H1 (cell line): ENCODE measurements around the gene TPRN. TPM values are rescaled to one million over a fixed set of nuclear protein-coding genes. Genes with fewer than 3 reads are reported as not detected.

ENCODE experiments used
- CHD2 ChIP-seq: IDR thresholded peaks from 2 replicates; pipeline ENCODE4 v1.6.1; 2012; ENCODE audit warnings: low read length, improper control_type of control experiment
- CREB1 ChIP-seq: IDR thresholded peaks from 2 replicates; pipeline ENCODE4 v1.6.1; 2012; ENCODE audit warnings: inconsistent platforms
- CTCF ChIP-seq, 3 experiments: IDR thresholded peaks; 1 replicate in 2 of 3; 2 replicates in 1 of 3; pipeline versions ENCODE4 v1.5.1 to v1.6.1; 2011; ENCODE audit warnings: low read length in 3 of 3, mild to moderate bottlenecking in 3 of 3, inconsistent platforms in 2 of 3, low read depth in 1 of 3, moderate library complexity in 1 of 3; ENCODE audit not compliant: insufficient read depth in 1 of 3; ENCODE audit errors: control extremely low read depth in 1 of 3
- GABPA ChIP-seq: IDR thresholded peaks from 2 replicates; pipeline ENCODE4 v1.6.1; 2011; ENCODE audit warnings: mild to moderate bottlenecking, low read length, moderate library complexity, borderline replicate concordance; ENCODE audit not compliant: insufficient read depth
- HDAC6 ChIP-seq: IDR thresholded peaks from one replicate; pipeline ENCODE4 v1.7.1; 2012; ENCODE audit warnings: low read depth, mild to moderate bottlenecking, inconsistent platforms, low read length, moderate library complexity
- KDM1A ChIP-seq: fragments of 200-600, 300-600 bp; sonication (generic); IDR thresholded peaks from 2 replicates; pipeline ENCODE4 v1.7.1; 2016; ENCODE audit warnings: mild to moderate bottlenecking, low read length, borderline replicate concordance
- MAX ChIP-seq: IDR thresholded peaks from 2 replicates; pipeline ENCODE4 v1.6.1; 2012; ENCODE audit warnings: inconsistent platforms
- SIN3A ChIP-seq, 2 experiments: IDR thresholded peaks in 1 of 2; conservative IDR thresholded peaks in 1 of 2; 2 replicates each; pipeline ENCODE4 v1.6.1; 2011 to 2012; ENCODE audit warnings: low read length in 2 of 2, improper control_type of control experiment in 1 of 2, low read depth in 1 of 2, mild to moderate bottlenecking in 1 of 2
- TAF1 ChIP-seq: IDR thresholded peaks from 2 replicates; pipeline ENCODE4 v1.6.1; 2011; ENCODE audit warnings: mild to moderate bottlenecking, low read depth, low read length
- YY1 ChIP-seq: IDR thresholded peaks from 2 replicates; pipeline ENCODE4 v1.6.1; 2011; ENCODE audit warnings: low read depth, mild to moderate bottlenecking, low read length
- polyA plus RNA-seq, 7 experiments: library from polyadenylated mRNA; depleted of rRNA in 3 of 7; stranded (reverse) in 5 of 7; unstranded in 2 of 7; fragments of >200 nt in 5 of 7; fragments of 200-250 nt in 2 of 7; gene quantifications; 1 replicate in 5 of 7; 2 replicates in 1 of 7; 4 replicates in 1 of 7; pipeline versions ENCODE4 v1.2.1 to v1.2.3, GENCODE V29; 2011 to 2013; ENCODE audit warnings: missing spikeins in 2 of 7, mixed read lengths in 2 of 7
- total RNA-seq: library from RNA; stranded (reverse); fragmentation: NEBNext Ultra II Directional; extraction: Animal tissue kit (Norgen Biotek cat#: 25700); gene quantifications from 2 replicates; pipeline ENCODE4 v1.2.1, GENCODE V29; 2021

The TPRN gene
- total and polyA plus RNA-seq, 2 of the 8 experiments (the other 6 are each of a cell fraction or from before 2014, with no cell fraction given) = 9.7 to 23.2 TPM

- TF ChIP-seq CTCF (IDR thresholded peaks at IDR 0.05; ENCODE audit: control extremely low read depth in 1 of 3, insufficient read depth in 1 of 3, low read depth in 1 of 3, low read length in 3 of 3) (peak in 2 of 3 experiments; percentile 96 to 97; a peak in 3 of 4 replicates), YY1 (0 out of 2 replicates have a peak, but pooled peaks have one; percentile 43), CHD2 (no peak), HDAC6 (no peak), CREB1 (0 out of 2 replicates have a peak, but pooled peaks have one; percentile 34), MAX (peak; percentile 44; the same call in 1 of the 2 replicates), KDM1A (peak; percentile 84; the same call in 1 of the 2 replicates), GABPA (peak; percentile 82; the same call in 1 of the 2 replicates), TAF1 (0 out of 2 replicates have a peak, but pooled peaks have one; percentile 37), SIN3A (conservative IDR thresholded peaks at IDR 0.05 in 1 of 2, IDR thresholded peaks at IDR 0.05 in 1 of 2; ENCODE audit: low read depth in 1 of 2, low read length in 2 of 2) (peak in 1 of 2 experiments; percentile 75; a peak in 2 of 4 replicates)
These were observed 26.7 kb upstream of the TPRN start, which contains the start of gene RNF224 (continued) for GRCh38 chr9:137227054-137227852.
